ENCODE measurements around the gene TARS3. TPM values are rescaled to one million over a fixed set of nuclear protein-coding genes. Genes with fewer than 3 reads are reported as not detected.

Gene TARS3
- total RNA-seq, 6 experiments from 2014 or later: 4.5 to 9.4 (median 5.3) TPM

- Histone ChIP-seq H3K27ac (peak overlapping the region in 2 of 3 donors; percentile 7 to 16), H3K36me3 (peaks cover 0 to 21% (median 6%) of the 10 kb centered on the region in 4 donors), H3K27me3 (no peaks in the 10 kb centered on the region), H3K9me3 (no peaks in the 10 kb centered on the region), H3K4me3 (no peak overlapping the region), H3K4me1 (peaks cover 0 to 10% (median 5%) of the 10 kb centered on the region in 4 donors)
- TF ChIP-seq, protein P1, sequence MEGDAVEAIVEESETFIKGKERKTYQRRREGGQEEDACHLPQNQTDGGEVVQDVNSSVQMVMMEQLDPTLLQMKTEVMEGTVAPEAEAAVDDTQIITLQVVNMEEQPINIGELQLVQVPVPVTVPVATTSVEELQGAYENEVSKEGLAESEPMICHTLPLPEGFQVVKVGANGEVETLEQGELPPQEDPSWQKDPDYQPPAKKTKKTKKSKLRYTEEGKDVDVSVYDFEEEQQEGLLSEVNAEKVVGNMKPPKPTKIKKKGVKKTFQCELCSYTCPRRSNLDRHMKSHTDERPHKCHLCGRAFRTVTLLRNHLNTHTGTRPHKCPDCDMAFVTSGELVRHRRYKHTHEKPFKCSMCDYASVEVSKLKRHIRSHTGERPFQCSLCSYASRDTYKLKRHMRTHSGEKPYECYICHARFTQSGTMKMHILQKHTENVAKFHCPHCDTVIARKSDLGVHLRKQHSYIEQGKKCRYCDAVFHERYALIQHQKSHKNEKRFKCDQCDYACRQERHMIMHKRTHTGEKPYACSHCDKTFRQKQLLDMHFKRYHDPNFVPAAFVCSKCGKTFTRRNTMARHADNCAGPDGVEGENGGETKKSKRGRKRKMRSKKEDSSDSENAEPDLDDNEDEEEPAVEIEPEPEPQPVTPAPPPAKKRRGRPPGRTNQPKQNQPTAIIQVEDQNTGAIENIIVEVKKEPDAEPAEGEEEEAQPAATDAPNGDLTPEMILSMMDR (IDR thresholded peaks at IDR 0.05): no peak
- no peak for TF ChIP-seq POLR2A (IDR thresholded peaks at IDR 0.05)
- peak in 1 of 4 donors; percentile 5 for ATAC-seq
- intact Hi-C loops (cut with DNase I): no loop called here
- WGBS (ENCODE audit: insufficient coverage, low coverage, low lambda C conversion rate, missing lambda C conversion rate): 63% methylated on average over 3 of the region's 3 CpGs
- DNase-seq: no peak
Measured at GRCh38 chr15:101637919-101638318, 86.4 kb downstream of the TARS3 start.

- H3K4me3 ChIP-seq: no peak overlapping the region
- ATAC-seq (peak; percentile 39 to 79 (median 51)), DNase-seq (no peak)
- 35% methylated on average over 6 of the region's 6 CpGs for WGBS (ENCODE audit: insufficient coverage, low coverage, low lambda C conversion rate, missing lambda C conversion rate)
- H3K27ac ChIP-seq: peak overlapping the region in 2 of 3 donors; percentile 7 to 16
- peaks cover 0 to 10% (median 5%) of the 10 kb centered on the region in 4 donors for H3K4me1 ChIP-seq
- H3K36me3 ChIP-seq: peaks cover 0 to 17% (median 4%) of the 10 kb centered on the region in 4 donors
- intact Hi-C loops (cut with DNase I): no loop called here
- TF ChIP-seq POLR2A (IDR thresholded peaks at IDR 0.05): no peak
- TF ChIP-seq, protein P1 (IDR thresholded peaks at IDR 0.05): no peak
- no peaks in the 10 kb centered on the region for H3K27me3 ChIP-seq
- no peaks in the 10 kb centered on the region for H3K9me3 ChIP-seq
Measured at GRCh38 chr15:101637516-101637915, 86.8 kb downstream of the TARS3 start.

DNA sequence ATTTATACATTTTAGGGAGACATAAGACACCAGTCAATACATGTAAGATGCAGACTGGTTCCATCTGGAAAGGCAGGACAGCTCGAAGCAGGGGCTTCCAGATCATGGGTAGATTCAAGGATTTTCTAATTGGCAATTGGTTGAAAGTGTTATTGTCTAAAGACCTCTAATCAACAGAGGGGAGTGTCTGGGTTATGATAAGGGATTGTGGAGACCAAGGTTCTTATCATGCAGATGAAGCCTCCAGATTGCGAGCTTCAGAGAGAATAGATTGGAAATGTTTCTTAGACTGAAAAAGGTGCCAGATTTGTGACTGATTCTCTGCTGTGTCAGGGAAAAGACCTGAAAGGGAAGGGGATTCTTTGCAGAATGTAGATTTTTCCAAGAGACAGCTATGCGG is 87.2 kb downstream of the TARS3 start:
- intact Hi-C loops (cut with DNase I): no loop called here
- ATAC-seq: no peak
- H3K4me3 ChIP-seq: no peak overlapping the region
- no peaks in the 10 kb centered on the region for H3K9me3 ChIP-seq
- TF ChIP-seq, protein P1 (IDR thresholded peaks at IDR 0.05): no peak
- 92% methylated on average over 3 of the region's 3 CpGs for WGBS (ENCODE audit: insufficient coverage, low coverage, low lambda C conversion rate, missing lambda C conversion rate)
- no peak overlapping the region for H3K27ac ChIP-seq
- no peak for DNase-seq
- H3K4me1 ChIP-seq: peaks cover 0 to 10% (median 5%) of the 10 kb centered on the region in 4 donors
- H3K27me3 ChIP-seq: no peaks in the 10 kb centered on the region
- peaks cover 0 to 12% (median 2%) of the 10 kb centered on the region in 4 donors for H3K36me3 ChIP-seq

DNA sequence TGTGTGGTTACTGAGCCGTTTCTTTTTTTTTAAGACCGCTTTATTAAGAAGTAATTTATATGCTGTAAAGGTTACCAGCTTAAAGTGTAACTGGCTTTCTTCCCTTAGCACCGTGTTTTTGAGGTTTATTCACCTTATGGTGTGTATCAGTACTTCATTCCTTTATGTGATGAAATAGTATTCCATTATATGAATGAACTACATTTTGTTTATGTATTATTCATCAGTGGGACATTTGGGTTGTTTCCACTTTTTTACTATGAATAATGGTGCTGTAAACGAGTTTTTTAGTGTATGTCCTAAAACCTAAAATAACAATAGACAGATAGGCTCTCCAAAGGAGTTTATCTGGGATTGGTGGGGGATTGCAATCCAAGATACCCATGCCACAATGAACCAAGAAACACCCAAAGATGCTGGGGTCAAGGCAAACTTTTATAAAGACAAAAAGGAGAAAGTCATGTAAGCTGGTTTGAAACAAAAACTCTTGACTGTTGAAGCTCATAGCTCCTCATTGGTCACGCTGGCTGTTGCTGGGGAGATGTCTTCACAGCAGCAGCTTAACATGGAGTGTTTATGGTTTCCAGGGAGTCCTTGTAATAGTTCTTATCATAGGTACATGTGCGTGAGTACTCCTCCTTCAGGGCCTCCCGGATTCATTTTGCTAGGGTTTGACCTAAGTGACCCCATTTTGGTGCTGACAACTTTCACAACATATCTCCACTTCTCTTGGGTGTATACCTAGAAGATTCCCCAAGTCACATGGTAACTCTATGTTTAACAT is 88.1 kb downstream of the TARS3 start:
- intact Hi-C loops (cut with DNase I): no loop called here
- Histone ChIP-seq H3K36me3 (peaks cover 0 to 10% (median 0%) of the 10 kb centered on the region in 4 donors), H3K4me3 (no peak overlapping the region), H3K9me3 (no peaks in the 10 kb centered on the region), H3K4me1 (peaks cover 0 to 10% (median 5%) of the 10 kb centered on the region in 4 donors), H3K27me3 (no peaks in the 10 kb centered on the region), H3K27ac (no peak overlapping the region)
- no peak for ATAC-seq
- 68% methylated on average over 6 of the region's 7 CpGs for WGBS (ENCODE audit: insufficient coverage, low coverage, low lambda C conversion rate, missing lambda C conversion rate)
- no peak for DNase-seq
- TF ChIP-seq, protein P1 (IDR thresholded peaks at IDR 0.05): no peak
- no peak for TF ChIP-seq POLR2A (IDR thresholded peaks at IDR 0.05)

Data from right lobe of liver (tissue), 6 donors.